GM21529 (cell line): ENCODE measurements around the gene SF3B1.
"Not testable (repeated sequence)": the region's sequence is repeated elsewhere in the genome, so short reads cannot be mapped to it uniquely, and the experiment has no call there.

Experiments used
- ATAC-seq: cut with Tn5 transposase; IDR thresholded peaks from one replicate; pipeline ENCODE4 v1.9.1; 2021; ENCODE audit not compliant: unreplicated experiment

SF3B1 gene

DNA sequence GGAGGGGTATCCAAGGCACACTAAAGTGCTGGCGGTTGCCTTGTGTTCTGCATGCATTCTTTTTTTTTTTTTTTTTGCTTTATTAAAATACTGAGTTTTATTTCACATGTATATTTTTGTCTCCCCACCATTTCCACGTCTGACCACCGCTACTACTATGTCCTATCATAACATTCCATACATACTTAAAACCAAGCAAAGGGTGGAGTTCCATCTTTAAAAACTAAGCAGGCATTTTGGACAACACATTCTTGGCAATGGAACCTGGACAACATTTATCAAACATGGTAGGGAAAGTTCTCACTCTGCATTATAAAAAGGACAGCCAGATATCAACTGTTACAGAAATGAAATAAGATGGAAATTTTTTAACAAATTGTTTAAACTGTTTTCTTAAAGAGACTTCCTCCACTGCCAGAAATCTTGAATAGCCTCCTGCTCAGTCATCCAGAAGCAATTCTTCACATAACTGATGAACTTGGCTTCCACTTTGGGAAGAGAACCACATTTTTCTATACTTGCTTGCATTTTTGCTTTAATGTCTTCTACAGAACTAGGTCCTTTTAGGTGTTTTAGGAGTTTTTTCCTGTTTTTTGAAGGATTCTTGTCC, 55.4 kb downstream of the SF3B1 start:
- not testable (repeated sequence) for ATAC-seq

DNA sequence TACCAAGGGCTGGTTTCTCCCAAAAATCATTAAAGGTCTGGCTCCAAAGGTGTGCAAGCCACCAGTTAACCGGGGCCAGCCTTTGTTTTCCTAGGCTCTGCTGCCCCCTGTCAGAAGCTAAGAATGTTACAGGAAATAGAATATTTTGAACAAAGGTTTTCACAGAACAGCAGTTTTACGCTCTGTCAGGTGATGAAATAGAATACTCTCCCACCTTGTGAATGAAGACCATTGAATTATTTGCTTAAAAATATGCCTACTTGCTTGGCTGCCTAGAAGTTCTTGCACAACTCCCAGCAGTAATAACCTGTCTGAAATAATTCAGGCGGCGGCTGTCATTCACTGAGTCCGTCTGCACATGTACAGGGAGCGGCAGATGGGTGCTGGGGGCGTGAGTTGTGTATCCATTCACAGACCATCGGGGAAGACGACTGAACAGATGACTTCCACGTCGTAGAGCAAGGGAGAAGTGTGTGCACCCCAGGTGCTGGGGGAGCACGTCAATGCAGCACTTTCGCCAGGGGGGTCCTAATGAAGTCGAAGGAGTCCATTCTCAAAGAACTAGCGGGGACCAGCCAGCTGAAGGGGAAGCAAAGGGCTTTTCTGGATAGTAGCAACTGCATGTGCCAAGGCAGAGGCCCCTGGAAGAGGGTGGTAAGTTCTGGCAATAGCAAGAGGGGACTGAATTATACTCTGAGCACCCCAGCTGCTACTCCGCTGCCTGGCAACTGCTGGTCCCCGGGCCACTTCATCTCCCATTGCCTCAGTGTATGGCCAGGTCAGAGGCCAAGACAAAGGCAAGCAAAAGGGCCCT, 56.1 kb downstream of the SF3B1 start:
- ATAC-seq, result no peak

DNA sequence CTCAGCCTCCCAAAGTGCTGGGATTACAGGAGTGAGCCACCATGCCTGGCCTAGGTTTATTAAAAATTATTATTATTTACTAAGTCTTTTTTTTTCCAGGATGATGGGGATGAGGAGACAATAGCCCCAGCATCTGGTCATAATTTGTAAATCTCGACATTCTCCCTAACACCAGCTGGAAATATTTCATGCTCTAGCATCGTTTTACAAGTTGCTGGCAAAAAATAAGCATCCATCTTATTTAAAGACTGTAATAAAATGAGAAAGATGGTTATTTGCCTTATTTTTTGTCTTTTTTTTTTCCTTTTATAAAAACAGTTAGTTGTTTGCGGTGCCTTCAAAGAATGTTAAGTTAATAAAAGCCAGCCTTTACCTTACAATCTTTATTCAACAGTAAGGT, 56.7 kb downstream of the SF3B1 start:
- no peak for ATAC-seq

DNA sequence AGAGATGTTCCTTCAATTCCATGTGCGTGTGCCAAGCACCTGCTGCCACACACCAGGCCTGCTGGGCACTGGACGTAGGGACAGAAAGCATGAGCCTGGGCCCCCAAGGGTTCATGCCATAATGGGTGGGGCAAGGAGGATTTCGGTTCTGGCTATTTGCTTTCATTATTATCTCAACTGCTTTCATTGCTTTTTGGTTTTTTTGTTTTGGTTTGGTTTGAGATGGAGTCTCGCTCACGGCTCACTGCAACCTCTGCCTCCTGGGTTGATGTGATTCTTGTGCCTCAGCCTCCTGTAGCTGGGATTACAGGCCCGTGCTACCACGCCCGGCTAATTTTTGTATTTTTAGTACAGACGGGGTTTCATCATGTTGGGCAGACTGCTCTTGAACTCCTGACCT, 57.2 kb downstream of the SF3B1 start:
- no peak for ATAC-seq

DNA sequence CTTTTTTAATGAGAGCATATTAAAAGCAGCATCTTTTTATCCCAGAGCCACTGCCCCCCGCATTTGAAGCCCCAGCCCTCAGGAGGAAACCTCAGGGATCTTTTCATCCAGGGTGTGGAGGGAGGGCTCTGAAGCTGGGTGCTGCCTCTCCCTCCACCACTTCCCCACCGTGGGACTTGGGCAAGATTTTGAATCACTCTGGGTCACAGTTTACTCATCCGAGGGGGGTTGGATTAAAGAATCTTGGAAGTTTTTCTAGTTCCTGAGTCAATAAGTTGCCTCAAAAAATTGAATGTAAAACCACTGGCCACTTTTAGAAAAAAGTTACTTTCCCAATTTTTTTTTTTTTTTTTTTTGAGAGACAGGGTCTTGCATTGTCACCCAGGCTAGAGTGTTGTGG, 62.2 kb downstream of the SF3B1 start:
- ATAC-seq, result no peak

DNA sequence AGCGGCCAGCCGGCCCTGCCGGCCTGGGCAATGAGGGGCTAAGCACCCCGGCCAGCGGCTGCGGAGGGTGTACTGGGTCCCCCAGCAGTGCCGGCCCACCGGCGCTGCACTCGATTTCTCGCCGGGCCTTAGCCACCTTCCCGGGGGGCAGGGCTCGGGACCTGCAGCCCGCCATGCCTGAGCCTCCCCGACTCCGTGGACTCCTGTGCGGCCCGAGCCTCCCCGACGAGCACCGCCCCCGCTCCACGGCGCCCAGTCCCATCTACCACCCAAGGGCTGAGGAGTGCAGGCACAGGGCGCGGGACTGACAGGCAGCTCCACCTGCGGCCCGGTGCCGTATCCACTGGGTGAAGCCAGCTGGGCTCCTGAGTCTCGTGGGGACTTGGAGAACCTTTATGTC, 64.2 kb downstream of the SF3B1 start:
- not testable (repeated sequence) for ATAC-seq

DNA sequence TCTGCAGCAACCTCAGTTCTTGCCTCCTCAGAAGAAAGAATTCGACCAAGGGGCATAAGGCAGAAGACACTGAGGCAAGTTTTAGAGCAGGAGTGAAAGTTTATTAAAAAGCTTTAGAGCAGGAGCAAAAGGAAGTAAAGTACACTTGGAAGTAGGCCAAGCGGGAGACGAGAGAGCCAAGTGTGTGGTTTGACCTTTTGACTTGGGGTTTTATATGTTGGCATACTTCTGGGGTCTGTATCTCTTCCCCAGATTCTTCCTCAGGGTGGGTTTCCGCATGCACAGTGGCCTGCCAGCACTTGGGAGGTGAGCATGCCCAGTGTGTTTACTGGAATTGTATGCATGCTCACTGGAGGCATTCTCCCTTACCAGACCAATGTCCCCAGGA, 64.9 kb downstream of the SF3B1 start:
- ATAC-seq, result no peak

DNA sequence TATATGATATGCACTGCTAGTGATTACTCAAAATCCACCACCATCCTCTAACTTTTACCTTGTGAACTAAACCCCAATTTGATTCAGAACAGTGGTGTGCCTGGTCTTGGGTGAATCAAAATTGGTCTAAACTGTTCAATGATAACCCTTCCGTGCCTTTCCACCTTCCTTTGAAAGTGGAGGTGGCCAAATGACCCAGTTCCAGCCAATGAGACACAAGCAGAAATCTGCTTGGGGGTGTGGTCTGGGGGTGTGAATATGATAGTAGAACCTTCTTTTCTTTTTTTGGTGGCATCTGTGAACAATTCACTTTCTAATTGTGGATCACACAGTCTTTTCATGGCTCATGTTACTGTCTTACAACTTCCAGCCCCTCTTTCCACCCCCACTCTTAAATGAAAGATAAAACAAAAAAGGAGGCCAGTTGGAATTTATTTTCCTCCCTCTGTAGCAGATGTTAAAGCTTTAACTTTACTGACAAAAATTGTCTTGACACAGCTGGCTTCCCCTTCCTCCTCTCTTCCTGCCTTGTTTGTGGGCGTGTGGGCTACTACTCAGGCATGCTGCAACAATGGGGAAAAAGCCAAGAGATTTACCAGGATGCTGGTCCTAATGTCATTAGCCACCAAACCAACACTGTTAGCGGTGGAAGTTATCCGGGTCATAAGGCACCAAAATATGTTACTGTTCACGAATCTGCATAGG, 65.4 kb downstream of the SF3B1 start:
- no peak for ATAC-seq

DNA sequence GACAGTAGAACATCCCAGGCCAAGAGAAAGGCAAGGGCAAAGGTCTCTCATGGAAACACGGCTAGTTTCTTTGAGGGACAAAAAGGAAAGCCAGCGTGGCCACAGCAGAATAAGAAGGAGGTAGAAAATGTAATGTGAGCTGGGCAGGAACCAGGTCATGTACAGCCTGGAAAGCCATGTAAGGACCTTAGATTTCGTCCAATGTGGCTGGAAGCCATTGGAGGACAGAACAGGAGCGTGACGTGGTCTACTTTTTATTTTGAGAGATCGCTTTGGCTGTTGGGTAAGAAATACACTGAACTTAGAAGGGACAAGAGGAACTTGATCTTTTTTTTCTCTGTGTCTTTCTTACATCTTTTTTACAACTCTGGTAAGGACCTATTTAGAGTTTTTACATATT, 66.4 kb downstream of the SF3B1 start:
- no peak for ATAC-seq

DNA sequence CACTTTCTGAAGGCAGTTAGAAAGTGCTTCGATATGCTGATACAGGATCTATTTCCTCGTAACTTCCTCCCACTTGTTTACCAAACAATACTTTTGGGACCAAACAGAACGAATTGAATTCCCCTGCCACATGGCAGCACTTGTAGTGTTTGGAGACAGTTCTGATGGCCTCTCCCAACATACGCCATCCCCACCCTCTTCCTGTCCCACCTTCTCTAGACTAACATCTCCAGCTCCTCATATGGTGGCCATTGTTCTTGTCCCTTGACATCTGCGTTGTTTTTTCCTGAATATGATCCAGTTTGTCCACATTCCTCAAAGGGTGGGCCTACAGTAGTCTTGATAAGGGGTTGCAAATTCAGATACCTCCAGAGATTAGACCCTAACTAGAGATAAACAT, 70.8 kb downstream of the SF3B1 start:
- no peak for ATAC-seq

DNA sequence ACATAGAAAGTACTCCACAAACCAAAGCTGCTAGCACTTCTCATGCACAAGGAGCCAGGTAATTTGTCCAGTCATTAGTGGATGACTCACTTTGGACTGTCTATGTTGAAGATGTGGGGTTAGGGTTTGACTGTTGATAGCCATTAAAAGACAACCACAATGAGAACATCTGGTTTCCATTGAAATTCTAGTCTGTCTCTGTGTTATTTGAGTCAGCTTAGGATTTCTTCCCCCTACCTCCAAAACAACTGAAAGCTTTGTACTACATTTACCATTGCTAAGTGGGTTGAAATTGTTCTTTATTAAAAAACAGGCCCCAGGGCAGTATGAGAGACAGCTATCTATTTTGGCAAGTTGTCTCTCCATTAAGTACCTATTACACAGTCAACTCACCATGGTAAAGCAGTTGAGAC, 74.1 kb downstream of the SF3B1 start:
- ATAC-seq, result peak; percentile 69

DNA sequence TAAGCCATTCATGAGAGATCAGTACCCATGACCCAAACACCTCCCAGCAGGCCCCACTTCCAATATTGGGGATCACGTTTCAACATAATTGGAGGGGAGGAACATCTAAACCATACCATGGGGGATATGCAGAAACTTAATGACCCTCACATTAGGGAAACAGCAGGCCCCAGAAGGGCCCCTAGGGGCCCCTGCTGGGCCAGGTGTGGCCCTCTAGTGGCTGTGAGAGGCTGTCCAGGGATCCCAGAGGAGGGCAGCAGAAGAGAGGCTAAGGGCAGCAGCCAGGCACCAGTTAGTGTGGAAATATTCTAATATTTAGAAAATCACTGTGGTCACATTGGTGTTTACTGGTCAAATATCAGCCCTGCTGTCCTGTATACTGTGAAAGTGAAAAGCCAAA, 75.0 kb downstream of the SF3B1 start:
- ATAC-seq, result no peak

DNA sequence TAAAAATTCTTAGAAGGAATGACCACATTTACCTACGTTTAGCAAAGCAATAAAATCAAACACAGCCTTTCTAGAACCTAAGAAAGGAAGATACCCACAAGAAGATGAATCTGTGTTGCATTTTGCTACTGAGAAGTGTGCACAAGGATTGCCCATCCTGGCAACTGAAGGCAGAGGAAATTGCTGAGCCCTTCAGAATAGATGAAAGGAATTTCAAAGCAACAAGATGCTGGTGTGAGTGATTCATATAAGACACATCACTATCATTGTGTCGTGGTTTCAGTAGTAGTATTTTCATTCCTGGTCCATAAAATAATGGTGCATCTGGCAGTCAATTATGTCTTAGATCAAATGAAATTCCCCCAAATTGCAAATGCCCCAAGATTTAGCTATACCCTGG, 75.9 kb downstream of the SF3B1 start:
- ATAC-seq, result no peak

DNA sequence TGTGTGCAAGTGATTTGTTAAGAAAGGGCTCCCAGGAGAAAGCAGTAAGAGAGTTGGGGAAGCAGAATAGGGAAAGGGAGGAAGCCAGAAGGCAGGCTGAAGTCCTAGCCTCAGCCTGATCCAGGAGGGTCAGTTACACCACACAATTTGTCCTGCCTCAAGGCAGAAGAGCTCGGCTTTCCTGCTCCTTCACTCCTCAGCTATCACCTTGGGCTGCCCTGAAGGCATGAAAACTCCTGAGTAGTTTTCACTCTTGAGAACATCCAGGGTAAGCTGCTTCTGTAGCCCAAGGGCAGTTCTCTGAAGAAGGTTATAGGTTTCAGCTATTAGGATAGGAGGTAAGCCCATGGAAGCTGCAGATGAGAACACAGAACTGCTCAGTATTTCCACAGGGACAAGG, 76.8 kb downstream of the SF3B1 start:
- no peak for ATAC-seq

DNA sequence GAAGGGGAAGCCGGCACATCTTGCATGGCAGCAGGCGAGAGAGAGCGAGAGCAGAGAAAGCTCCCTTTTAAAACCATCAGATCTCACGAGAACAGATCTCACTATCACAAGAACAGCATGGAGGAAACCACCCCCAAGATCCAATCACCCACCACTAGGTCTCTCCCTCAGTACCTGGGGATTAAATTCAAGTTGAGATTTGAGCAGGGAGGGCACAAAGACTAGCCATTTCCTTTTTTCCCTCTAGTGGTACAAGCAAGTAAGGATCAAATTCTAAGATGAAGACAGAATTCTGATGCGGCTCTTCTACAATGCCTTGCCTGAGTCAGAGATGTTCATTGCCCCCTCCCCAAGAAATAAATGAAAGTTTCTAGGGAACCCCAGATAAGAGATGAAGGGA, 78.7 kb downstream of the SF3B1 start:
- no peak for ATAC-seq

DNA sequence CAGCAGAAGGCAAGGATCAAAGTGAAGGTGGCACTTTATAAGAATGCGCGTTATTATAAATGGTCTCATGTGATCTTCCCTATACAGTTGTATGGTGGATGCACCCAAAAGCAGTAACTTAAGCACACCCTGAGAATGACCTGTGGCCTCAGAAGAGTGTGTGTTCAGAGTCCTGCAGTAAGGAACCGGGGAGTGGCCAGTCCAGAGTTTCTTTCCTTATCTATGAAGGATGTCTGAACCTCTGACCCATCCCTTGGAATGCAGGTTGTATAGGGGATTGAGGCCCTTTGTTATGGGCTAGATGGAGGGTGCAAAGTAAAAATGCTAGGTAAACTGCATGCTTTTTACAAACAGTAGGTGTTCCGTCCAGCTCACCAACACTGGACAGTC, 80.7 kb downstream of the SF3B1 start:
- no peak for ATAC-seq

DNA sequence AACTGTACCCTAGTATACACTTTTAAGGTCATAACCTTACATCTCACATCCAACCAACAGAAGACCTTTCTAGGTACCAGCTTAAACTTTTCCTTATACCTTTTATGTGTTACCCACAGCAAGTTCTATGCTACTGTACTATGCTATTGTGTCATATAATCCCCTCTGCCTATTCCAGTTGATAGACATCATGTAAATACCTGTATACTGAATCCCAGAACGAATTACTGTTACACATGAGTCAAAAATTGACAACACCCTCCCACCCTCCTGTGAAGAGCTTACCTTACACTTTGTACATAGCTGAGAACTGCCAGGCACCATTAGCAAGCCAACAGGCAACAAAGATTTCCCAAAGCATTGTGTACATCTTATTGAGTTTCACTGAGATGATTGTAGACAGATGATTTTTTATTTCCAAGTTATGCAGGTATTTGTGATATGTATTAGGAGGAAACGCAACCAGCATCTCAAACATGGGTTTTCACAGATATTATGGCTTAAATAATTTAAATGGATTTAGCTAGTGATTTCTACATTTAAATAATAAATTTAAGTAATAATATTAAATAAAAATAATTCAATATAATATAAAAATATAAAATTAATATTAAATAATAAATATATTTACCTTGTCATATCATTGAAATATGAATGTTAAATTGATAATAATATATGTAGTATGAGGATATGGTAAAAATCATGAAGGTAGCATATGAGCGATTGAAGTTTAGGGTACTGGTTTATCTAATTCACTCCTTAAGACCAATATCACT, 81.2 kb downstream of the SF3B1 start:
- ATAC-seq, result no peak

DNA sequence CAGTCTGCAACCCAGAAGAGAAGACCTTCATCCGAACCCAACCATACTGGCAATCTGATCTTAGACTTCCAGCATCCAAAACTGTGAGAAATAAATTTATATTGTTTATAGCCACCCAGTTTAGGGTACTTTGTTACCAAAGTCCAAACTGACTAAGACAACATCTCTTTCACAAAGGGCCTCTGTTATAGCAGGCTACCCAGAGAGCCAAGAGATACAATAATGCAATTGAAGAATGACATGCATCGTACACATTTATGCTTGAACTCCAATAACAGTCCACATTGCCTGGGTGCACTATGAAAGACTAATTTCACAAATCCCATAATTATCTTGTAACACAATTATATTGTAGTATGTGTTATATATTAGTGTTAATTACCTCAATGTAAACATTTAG, 85.1 kb downstream of the SF3B1 start:
- ATAC-seq, result no peak

DNA sequence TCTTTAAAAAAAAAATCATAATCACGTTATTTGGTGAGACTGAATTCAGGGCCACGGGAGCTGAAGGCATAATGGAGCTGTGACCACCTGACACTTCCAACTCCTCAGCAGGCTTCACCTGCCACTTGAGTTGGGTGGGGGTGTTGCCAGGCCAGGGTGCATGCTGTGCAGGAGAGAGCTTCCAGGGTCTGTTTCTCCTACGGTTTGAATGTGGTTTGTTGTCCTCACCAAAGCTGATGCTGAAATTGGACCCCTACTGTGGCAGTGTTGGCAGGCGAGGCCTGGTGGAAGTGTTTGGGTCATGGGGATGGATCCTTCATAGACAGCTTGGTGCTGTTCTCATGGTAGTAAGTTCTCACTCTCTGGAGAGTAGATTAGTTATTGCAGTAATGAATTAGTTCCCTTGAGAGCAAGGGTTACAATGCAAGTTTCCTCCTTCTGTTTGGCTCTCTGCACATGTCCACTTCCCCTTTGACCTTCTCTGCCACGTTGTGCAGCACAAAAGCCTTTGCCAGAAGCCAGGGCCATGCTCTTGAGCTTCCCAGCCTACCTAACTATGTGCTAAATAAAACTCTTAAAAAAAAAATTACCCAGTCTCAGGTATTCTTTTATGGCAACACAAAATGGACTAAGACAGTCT, 86.0 kb downstream of the SF3B1 start:
- ATAC-seq, result no peak

DNA sequence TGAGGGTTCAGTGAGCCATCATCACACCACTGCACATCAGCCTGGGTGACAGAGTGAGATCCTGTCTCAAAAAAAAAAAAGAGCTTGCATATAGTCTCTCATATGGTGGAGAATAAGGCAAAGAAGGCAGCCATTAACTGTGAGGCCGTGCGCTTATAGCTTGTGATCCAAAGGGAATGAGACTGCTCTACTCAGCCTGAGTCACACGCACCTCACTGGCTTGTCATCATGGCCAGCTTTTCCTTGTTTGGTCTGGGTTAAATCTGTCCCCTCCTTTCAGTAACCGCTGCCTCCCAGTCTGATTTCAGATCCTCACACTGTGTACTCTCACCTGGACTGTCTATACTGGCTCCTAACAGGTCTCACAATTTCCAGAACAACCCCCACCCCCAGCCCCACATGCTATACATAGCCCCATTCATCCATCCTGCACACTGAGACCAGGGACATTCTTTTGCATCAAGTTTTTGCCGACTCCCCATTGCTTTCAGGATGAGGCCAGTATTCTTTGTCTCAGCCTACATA, 88.9 kb downstream of the SF3B1 start:
- no peak for ATAC-seq

DNA sequence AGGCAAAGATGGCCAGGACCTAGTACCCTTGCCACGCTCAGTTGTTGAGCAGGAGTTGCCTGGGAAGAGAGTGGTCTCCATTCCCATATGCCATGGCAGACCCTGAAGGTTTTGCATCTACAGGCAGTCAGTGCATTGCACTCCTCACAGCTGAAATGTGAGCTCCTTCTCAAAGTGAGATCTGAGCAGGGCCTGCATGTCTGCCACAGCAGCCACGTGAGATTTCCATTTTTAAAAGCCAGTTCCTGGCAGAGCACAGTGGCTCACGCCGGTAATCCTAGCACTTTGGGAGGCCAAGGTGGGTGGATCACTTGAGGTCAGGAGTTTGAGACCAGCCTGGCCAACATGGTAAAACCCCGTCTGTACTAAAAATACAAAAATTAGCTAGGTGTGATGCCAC, 90.9 kb downstream of the SF3B1 start:
- ATAC-seq, result not testable (repeated sequence)
